ENCODE measurements around the gene HYAL3.

HYAL3 gene

DNA sequence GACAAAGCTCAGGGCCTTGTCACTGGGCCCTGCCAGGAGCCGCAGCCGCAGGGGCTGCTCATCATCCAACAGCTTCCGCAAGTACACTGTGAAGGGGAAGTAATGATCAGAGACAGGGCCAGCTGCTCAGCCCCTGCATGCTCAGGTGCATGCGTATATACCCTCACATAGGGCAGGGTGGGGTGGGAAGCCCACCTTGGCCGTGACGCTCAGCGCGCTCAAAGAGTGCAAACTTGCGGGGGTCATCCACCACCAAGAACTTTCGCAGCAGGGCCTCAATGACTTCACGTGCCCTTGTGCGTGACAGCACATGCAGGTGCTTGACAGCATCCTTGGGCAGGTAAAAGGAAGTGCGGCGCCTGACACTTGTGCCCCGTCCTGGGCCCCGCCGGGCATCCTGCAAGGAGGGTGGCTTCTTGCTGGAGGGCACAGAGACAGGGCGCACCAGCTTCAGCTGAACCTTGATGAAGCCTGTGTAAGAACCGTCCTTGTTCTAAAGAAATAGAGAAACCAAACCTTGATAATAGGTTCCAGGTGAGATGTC, 32.2 kb upstream of the HYAL3 start:
- H3K4me3 ChIP-seq (ENCODE audit: low read length), result no peak overlapping the region

DNA sequence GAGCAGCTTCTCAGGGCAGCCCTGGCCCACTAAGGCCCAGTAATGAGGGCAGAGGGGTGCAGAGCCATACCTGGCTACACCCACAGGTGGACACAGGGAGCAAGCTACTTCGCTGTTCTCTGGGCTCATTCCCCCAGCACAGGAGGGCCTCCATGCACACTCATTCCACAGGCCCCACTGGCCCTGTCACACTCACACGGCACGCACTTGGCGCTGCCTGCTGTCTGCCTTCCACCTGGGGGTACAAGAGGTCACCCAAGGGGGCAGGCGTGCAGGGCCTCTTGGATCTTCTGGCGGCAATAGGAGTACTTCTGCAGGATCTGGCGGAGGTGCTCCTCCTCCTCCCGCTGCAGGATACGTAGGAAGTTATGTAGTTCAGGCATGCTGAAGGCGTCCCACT, 31.1 kb upstream of the HYAL3 start:
- no peak overlapping the region for H3K4me3 ChIP-seq (ENCODE audit: low read length)
- DNase-seq (ENCODE audit: low read depth, low spot score), result no peak

More for the DNA sequence above, 32.2 kb upstream of the HYAL3 start:
- no peak for DNase-seq (ENCODE audit: low read depth, low spot score)

DNA sequence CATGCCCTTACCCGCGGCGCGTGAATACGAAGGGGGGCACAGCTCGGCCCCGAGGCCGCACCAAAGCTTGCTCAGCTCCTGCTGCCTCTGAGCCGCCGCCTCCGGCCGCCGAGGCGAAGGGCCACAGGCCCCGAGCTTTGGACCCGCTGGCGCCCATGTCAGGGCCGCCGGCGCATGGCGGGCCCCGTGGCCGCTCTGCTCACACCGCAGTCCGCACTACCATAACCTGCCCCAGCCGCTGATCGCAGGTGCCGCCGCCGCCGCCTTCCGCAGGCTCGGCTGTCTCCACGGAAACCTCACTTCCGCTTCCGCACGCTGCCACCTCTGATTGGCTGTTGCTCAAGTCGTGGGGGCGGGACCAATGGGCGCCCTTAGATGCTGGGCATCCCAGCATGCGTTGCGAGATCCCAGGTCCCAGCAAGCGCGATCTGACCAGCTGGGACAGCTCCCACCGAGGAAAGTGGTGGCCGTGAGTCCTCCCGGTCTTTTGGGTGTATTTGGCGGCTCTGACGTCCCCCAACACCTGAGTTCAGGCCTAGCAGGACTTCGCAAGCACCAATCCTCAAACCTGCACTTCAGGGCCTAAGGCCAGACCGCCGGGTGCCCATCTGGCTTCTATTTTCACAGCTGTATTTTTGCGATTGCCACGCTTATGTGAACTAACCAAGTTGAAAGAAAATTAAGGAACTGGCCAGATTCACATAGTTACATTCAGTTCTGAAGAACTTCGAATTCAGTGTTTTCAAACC, 28.9 kb upstream of the HYAL3 start, which contains the start of gene TUSC2:
Gene TUSC2 (minus strand): TSS at position 281 of the 749 bp plus-strand sequence. CDS start 124 bp downstream, at position 157.
- peak within 1 kb of the TSS; percentile 94 for H3K4me3 ChIP-seq (ENCODE audit: low read length)
- DNase-seq (ENCODE audit: low read depth, low spot score), result peak; percentile 91

DNA sequence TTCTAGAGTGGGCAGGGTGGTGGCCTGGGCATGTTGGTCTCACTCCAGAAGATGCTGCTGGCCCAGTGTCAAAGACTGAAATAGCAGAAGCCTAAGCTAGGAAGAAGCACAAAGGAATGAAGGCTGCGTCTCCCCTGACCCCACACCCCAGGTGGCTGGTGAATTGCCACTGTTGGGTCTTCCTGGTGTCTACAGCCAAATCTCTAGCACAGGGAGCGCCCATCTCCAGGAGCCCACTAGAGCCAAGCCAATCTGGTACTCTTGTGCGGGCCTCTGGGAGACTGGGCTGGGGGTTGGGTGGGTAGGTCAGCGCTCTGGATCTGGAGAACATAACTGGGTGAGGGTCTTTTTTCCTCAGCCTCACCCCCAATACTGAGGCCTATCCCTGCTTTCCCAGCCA, 27.9 kb upstream of the HYAL3 start:
- peak overlapping the region; percentile 94 for H3K4me3 ChIP-seq (ENCODE audit: low read length)
- no peak for DNase-seq (ENCODE audit: low read depth, low spot score)

DNA sequence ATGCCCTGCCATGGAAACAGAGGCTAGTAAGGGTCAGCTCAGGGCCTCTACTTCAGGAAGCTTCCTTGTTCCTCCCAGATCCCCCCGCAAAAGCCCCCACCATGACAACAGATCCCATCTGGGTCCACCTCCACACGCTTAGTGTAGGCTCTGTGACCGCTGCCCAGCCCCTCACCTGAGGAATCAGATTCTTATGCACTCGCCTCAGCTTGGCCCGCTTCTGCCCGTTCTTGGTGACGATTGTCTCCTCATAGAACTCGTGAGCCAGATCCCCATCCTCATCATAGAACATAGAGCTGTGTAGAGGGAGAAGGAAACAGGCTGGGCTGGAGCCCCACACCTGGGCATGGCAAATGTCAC, 27.0 kb upstream of the HYAL3 start:
- no peak for DNase-seq (ENCODE audit: low read depth, low spot score)
- no peak overlapping the region for H3K4me3 ChIP-seq (ENCODE audit: low read length)

DNA sequence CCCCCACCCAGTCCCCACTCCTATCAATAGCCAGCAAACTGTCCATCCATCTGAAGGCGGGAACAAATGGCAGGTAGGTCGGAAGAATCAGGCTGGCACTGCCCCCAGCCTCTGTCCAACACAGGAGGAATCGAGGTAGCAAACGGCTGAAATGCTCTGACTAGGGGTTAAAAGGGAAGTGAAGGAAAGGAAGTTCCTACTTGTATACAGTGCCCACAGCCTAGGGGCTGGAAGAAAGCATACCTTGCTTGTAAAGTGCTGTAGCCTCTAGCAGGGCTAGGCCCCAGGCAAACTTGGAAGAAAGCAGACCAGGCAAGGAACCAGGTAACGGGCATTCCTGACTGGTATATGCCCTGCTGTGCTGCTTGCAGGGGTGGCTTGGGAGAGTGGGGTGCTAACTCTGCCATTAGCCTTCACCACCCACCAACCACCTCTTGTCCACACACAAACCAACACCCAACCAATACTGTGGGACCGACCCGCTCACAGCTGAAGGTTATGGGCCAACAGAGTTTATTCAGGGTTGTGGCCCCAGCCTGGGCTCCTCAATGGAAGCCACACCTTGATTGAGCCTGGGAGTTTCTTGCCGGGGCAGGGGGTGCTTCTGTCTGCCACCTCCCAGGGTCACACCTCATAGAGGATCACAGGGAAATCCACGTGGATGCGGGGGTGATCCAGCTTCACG, 26.4 kb upstream of the HYAL3 start:
- no peak for DNase-seq (ENCODE audit: low read depth, low spot score)
- no peak overlapping the region for H3K4me3 ChIP-seq (ENCODE audit: low read length)

DNA sequence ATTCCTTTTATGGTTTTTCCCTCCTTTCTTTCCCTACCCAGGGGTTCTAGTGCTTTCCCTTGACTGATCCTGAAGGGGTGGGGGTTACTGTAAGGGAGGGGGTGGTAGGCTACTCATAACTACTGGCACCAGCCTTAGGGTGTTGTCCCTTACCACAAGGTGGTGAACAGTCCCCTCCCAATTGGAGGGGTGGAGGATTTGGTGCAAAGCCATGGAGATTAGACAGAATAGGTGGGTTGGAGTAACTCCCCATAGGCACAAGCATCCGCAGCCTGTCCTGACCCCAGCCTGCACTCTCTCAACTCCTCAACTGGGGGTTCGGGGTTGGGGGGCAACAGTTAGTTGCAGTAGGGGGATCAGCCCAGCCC, 25.9 kb upstream of the HYAL3 start:
- DNase-seq (ENCODE audit: low read depth, low spot score), result no peak
- no peak overlapping the region for H3K4me3 ChIP-seq (ENCODE audit: low read length)

DNA sequence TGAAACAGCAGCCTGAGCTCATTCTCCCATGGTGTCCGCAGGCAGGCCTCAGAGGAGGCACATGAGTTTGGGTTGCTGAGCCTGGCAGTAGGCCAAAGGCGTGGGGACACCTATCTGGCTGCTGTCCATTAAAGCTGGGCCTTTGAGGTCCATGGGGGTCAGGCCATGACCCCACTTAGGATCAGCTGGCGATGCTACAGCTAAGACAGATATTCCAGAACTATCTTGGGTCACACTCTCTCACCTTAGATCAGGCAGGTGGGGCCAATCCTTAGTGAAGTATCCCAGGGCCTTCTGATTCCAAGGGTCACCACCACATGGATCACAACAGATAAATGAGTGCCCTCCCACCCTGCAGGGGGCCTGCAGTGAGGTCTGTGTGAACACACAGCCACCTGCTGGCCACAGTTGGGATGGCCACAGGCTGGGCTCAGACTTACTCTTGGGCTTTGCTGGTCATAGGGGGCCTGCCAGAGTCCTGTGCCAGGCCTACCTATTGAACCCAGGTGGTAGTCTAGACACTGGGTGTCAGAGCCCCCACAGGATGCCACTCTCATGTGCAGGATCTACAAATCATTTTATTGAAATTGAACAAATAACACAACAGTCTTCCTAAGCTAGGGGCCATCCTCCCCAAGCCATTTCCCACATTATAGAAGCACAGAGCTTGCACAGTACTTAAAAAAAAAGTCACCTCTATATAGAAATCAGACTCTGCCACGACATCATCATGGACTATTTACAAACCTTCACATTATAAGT, 25.3 kb upstream of the HYAL3 start:
- peak; percentile 57 for DNase-seq (ENCODE audit: low read depth, low spot score)
- H3K4me3 ChIP-seq (ENCODE audit: low read length), result no peak overlapping the region

DNA sequence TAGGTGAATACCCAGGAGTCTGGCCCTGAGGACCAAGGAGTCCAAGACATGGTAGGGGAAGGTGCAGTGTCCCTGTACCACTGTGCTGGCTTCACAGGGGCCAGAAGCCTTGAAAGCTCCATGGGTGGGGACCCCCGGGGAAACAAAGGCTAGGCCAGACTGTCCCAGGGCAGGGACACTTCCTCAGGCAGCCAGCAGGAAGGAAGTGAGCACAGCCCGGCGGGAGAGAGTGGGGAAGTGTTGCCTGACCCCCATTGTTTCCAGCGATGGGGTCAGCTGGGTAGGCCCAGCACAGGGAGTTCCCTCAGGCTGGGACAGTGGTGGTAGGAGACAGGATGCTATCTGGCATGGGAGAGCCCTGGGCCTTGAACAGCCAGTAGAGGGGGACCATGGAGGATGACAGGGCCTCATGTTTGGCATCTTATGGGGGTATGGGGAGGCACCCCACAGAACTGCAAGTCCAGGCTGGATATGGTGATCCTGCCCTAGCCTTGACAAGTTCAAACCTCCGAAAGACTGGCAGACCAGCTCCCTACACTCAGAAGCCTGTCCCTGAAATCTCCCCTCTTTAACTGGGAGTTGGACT, 24.5 kb upstream of the HYAL3 start:
- H3K4me3 ChIP-seq (ENCODE audit: low read length), result no peak overlapping the region
- DNase-seq (ENCODE audit: low read depth, low spot score), result no peak

DNA sequence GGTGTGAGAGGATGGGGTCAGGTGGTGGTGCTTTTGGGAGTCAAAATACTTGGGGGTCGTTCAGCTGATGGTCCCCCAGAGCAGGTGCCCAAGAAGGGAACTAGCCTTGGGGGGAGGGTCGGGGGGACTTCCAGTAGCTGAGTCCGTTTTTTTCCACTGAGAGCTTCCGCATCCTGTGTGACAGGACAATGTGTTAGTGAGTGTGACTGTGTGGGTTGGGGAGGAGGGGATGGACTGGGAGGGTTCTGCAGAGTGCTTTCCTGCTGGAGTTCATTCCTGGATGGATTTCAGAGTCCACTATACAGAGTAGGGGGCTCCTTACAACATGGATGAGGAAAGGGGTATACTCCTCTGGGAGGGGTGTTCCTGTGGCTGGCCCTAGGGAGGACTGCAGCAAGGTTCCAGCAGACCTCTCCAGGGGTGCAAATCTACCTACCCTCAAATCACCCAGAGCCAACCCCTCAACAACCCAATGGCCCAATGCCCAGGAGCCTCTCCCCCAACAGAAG, 23.9 kb upstream of the HYAL3 start:
- no peak for DNase-seq (ENCODE audit: low read depth, low spot score)
- H3K4me3 ChIP-seq (ENCODE audit: low read length), result no peak overlapping the region

DNA sequence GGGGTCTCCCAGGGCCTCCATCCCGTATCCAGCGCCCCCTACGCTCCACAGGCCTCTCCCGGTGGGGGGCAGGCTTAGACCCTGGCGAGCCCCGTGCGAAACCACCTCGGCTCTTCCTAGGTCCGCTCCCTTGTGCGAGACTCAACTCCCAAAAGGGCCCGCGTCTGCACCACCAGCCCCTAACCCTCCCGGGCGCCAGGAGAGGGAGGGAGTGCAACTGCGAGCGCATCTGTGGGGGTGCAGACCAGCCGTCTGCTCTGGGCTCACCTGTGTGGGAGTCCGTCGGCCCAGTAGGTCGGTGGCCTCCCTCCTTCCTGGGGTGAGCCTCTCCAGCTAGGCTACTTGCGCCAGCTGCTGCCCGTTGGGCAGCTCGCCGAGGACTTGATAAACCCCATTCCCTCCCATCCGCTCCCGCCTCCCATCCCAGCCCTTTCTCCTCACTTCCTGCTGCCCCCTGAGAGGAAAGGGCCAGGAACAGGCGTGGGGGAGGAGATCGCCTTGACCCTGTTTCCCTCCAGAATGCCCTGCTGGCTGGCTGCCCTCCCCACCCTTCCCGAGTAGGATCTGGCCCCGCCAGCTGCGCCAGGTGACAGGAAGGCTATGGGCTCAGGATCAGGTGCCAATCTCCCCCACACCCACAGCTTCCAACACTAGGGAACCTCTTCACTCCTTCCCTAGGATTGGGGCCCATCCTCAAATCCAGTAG, 23.3 kb upstream of the HYAL3 start, which contains the start of gene HYAL2:
Gene HYAL2 (minus strand): TSS at position 360 of the 706 bp plus-strand sequence. CDS start 2,256 bp downstream, outside the sequence.
- DNase-seq (ENCODE audit: low read depth, low spot score), result no peak

DNA sequence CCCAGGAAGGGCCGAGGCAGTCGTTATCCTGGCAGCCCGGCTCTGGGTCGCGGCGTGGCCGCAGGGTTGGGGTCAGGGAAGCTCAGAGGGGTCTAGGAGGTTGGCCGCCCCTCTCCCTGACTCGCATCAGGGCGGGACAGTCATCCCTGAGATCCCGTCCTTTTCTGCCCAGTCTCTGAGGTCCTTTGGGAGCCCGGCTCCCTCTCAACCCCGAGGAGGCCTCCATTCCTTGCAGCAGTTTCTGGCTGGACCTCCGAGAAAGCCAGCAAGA, 22.8 kb upstream of the HYAL3 start:
- DNase-seq (ENCODE audit: low read depth, low spot score), result no peak
- peak overlapping the region; percentile 98 for H3K4me3 ChIP-seq (ENCODE audit: low read length)

More for the DNA sequence above, 23.3 kb upstream of the HYAL3 start, which contains the start of gene HYAL2:
- peak within 1 kb of the TSS; percentile 98 for H3K4me3 ChIP-seq (ENCODE audit: low read length)

DNA sequence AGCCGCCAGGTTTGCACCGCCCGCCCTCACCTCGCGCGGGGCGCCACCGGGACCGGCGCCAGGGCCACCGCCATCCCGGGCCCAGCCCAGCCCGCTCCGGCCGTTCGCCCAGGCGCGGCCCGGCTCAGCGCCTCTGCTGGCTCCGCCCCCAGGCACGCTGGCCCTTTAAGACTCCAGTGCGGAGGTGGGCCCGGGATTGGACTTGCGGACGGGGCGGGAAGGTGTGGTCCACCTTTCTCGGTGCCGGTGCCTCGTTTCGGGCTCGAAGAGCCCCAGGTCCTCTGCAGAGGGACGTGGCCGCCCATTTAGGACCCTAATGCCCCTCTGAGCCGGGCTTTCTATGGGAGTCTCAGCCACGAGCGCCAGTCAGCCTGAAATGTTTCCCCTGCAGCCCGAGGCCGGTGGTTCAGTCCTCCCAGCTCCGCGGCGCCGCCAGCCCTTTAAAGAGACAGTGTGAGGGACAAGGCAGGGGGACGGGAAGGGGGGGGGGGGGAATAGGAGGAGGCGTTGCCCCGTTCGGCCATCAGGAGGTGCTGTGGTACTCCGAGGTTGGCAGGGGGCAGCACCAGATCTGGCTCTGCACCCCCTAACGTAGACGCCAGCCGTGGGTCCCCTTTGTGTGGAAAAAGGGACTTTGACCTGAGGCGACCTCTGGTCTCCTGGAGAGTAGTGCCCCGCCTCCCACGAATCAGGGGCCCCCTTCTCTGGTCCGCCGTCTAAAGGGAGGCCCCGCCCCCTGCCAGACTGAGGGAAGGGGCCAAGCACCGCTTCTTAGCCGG, 22.3 kb upstream of the HYAL3 start:
- H3K4me3 ChIP-seq (ENCODE audit: low read length), result peak overlapping the region; percentile 98
- DNase-seq (ENCODE audit: low read depth, low spot score), result peak; percentile 79

DNA sequence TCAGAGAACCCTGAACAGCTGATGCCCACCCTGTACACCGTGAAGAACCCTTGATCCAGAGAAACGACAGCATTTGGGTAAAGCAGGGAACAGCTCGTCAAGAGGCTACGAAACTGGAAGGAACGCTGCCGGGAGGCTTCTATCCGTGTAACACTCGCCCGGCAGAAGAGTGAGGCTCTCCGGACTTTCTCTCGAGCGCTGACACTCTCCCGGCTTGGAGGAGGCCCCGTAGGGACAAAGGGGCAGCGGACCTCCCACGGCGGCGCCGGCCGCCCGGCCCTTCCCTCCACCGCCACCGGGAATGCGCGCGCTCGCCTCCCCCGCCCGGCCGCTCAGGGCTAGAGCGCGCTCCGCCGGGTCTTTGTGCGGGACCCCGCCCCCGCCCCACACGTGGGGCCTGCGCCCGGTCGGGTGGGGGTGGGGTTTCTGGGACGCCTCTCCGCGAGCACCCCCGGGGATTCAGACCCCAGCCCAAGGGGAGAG, 21.7 kb upstream of the HYAL3 start:
- DNase-seq (ENCODE audit: low read depth, low spot score), result no peak

DNA sequence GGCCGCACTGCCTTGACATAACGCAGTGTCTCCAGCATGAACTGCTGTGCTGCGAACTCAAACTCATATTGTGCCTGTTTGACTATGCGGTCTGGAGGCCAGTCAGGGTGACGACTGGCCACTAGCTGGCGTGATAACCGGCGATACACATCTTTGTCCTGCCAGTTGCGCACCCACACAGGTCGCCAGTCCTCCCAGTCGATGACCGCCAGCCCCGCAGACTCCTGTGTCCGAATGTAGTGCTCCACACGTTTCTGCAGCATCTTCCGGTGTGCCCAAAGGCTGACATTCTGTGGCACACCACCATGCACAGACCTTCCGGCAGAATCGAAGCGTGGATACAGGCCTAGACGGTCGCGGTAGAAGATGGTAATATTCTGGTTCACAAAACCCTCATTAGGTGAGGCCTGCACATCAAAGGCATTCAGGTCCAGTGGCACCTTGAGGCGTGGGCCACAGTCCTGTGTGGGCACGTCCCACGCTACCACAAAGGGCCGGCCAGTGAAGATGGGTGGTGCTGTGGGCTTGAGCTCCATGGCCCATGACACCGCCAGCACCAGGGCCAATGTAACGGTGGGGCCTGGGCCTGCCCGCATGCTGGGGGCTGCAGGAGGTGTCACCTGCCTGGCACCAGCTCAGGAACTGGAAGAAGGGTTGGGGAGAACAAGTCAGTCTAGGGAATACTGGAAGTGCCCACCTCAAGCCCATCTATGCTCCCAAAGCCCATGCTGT, 20.9 kb upstream of the HYAL3 start:
- DNase-seq (ENCODE audit: low read depth, low spot score), result no peak
- peak overlapping the region; percentile 98 for H3K4me3 ChIP-seq (ENCODE audit: low read length)

More for the DNA sequence above, 21.7 kb upstream of the HYAL3 start:
- H3K4me3 ChIP-seq (ENCODE audit: low read length), result peak overlapping the region; percentile 98

DNA sequence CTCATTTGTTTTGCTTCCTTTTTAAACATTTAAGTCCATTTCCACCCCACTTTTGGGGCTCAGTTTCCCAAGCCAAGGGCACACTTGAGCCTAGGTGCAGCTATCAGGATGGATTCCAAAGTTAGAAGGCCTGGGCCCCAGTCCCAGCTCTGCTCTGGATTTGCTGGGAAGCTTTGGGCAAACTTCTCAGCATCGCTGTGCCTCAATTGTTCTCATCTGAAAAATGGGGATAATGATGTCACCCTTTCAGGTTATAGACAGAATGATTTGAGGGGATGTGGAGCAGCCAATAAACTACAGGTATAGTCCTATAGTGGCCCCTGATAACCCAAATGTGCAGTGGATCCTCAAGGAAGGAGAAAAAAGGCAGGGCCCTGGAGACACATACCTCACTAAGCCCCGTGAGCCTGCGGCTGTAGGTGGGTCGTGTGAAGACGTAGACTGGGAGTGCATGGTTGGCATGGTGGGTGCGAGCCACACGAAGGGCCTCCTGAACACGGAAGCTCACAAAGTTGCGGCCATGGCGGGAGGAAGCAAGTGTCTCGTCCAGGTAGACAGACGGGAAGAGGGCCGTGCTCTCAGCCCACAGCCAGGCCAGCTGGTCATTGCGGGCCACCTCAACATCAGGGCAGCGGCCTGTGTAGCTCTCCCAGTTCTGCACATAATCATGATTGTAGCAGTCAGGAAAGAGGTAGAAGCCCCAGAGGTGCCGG, 20.1 kb upstream of the HYAL3 start:
- no peak overlapping the region for H3K4me3 ChIP-seq (ENCODE audit: low read length)
- no peak for DNase-seq (ENCODE audit: low read depth, low spot score)

DNA sequence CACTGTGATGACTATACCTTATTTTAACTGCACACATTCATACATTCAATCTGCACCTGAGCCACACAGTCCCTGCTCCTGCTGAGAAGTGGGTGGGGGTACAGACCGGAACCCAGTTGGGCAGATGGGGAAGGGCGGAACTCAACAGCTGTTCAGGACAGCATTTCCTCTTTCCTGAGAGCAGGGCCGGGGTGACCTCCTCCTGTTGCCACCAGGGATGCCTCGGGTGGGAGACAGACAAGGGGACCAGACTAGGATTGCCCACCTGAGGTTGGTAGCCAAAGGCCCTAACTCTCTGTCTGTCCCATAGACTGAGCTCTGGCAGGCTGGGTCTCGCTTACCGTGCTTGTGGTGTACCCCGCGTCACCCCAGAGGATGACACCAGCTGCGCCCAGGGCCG, 19.4 kb upstream of the HYAL3 start:
- no peak overlapping the region for H3K4me3 ChIP-seq (ENCODE audit: low read length)
- DNase-seq (ENCODE audit: low read depth, low spot score), result no peak

Measured in Jurkat, Clone E6-1 (cell line).